Peyer's patch (tissue), 4 donors: ENCODE data around the gene SPESP1.

ENCODE experiments used
- POLR2A ChIP-seq, 2 donors: fragments of 450-650 bp; IDR thresholded peaks; one replicate each; pipeline ENCODE4 v1.5.1; 2017; ENCODE audit warnings: antibody characterized with exemption in 2 of 2, mild to moderate bottlenecking in 2 of 2, moderate library complexity in 2 of 2
- TF ChIP-seq, protein P1 (sequence below), 6 experiments: fragments of 450-650 bp in 4 of 6; fragments of 200-600 bp in 2 of 6; sonication (generic) in 1 of 6; IDR thresholded peaks; one replicate each; pipeline ENCODE4 v1.5.1; 2017 to 2019; ENCODE audit warnings: antibody characterized with exemption in 6 of 6, mild to moderate bottlenecking in 3 of 6, moderate library complexity in 1 of 6

DNA sequence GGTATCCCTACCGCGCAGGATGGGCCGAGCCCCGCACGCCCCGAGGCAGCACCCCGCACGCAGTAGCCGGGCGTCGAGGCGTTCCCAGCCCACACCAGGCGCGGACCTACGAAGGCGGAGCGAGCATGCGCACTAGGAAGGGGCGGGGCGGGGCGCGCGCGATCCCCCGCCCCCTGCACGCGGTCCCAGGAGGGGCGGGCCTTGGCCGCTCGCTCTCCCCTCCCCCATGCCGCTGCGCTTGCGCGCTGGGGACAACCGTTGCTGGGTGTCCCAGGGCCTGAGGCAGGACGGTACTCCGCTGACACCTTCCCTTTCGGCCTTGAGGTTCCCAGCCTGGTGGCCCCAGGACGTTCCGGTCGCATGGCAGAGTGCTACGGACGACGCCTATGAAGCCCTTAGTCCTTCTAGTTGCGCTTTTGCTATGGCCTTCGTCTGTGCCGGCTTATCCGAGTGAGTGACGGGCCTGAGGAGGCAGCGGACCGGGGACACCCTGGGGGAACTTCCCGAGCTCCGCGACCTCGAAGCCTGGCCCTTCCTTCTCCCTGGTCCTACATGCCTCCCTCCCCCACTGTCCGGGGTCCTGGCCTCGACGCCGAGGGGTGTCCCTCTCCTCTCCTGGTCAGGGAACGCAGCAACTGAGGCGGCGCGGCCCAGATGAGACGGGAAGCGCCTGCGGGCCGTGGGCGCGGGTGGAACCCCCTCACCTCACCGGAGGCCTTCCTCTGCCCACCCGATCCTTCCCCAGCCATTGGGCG is at the start of gene SPESP1:
- no peak for TF ChIP-seq POLR2A (IDR thresholded peaks at IDR 0.05)
- TF ChIP-seq, protein P1, sequence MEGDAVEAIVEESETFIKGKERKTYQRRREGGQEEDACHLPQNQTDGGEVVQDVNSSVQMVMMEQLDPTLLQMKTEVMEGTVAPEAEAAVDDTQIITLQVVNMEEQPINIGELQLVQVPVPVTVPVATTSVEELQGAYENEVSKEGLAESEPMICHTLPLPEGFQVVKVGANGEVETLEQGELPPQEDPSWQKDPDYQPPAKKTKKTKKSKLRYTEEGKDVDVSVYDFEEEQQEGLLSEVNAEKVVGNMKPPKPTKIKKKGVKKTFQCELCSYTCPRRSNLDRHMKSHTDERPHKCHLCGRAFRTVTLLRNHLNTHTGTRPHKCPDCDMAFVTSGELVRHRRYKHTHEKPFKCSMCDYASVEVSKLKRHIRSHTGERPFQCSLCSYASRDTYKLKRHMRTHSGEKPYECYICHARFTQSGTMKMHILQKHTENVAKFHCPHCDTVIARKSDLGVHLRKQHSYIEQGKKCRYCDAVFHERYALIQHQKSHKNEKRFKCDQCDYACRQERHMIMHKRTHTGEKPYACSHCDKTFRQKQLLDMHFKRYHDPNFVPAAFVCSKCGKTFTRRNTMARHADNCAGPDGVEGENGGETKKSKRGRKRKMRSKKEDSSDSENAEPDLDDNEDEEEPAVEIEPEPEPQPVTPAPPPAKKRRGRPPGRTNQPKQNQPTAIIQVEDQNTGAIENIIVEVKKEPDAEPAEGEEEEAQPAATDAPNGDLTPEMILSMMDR (IDR thresholded peaks at IDR 0.05), result no peak
